GM12878 (cell line): Measurements from ENCODE around the gene BDKRB2. TPM values are rescaled to one million over a fixed set of nuclear protein-coding genes. Genes with fewer than 3 reads are reported as not detected.

Experiments
- ATAC-seq: fragments of 200-7000 bp; cut with Tn5 transposase; 3 replicates; pipeline ENCODE4 v1.9.1; 2020; ENCODE audit warnings: mild to moderate bottlenecking, moderate library complexity
- BruUV-seq: library from RNA; stranded (reverse); fragments of 400-500 nt; replicated peaks from 2 replicates; lab custom pipeline; 2021; lab: Mats Ljungman, UMichigan
- CTCF ChIA-PET: fragments of 300-600 bp; sonication (Branson Sonifier 250); formaldehyde crosslinking; extraction: SDS; loops from one replicate; lab custom pipeline; 2021; ENCODE audit warnings: inconsistent platforms; lab: Yijun Ruan, JAX
- POLR2A ChIA-PET: fragments of 350-600 bp; formaldehyde crosslinking; extraction: SDS; loops from one replicate; lab custom pipeline; 2021; ENCODE audit warnings: inconsistent platforms; lab: Charles Lee
- RAD21 ChIA-PET: fragments of 300-600 bp; sonication (Branson Sonifier 250); formaldehyde crosslinking; loops from one replicate; lab custom pipeline; 2023; ENCODE audit warnings: antibody characterized with exemption; ENCODE audit not compliant: unreplicated experiment; lab: Charles Lee
- SMC1A ChIA-PET: fragments of 300-600 bp; sonication (Branson Sonifier 250); formaldehyde crosslinking; loops from one replicate; lab custom pipeline; 2023; ENCODE audit not compliant: unreplicated experiment, uncharacterized antibody; lab: Charles Lee
- DNase-seq: peaks from one replicate; pipeline ENCODE4 v3.0.0-alpha.2; 2011; ENCODE audit warnings: low read depth, low spot score
- FAIRE-seq: peaks from 3 replicates; lab custom pipeline; 2011; peaks lifted over from hg19 to GRCh38; lab: Jason Lieb, UNC
- H2AFZ ChIP-seq: 2 replicates; pipeline ENCODE4 v1.6.0; 2011; ENCODE audit warnings: low read depth, low read length, control low read depth; ENCODE audit not compliant: control insufficient read depth
- H3K27ac ChIP-seq: 2 replicates; pipeline ENCODE4 v1.5.1; 2011; ENCODE audit warnings: control low read depth; ENCODE audit not compliant: control insufficient read depth, insufficient read depth
- H3K27me3 ChIP-seq, 2 experiments: replicated peaks in 1 of 2; 2 replicates each; pipeline versions ENCODE4 v1.6.0 to v1.6.1; 2011; ENCODE audit warnings: low read length in 1 of 2; ENCODE audit not compliant: control insufficient read depth in 2 of 2, insufficient read depth in 2 of 2
- H3K36me3 ChIP-seq, 2 experiments: 2 replicates each; pipeline ENCODE4 v1.5.1; 2011; ENCODE audit warnings: low read length in 1 of 2; ENCODE audit not compliant: control insufficient read depth in 2 of 2, insufficient read depth in 2 of 2
- H3K4me1 ChIP-seq: 2 replicates; pipeline ENCODE4 v1.6.1; 2011; ENCODE audit warnings: mild to moderate bottlenecking, low read length, moderate library complexity, mixed read lengths; ENCODE audit not compliant: control insufficient read depth, insufficient read depth
- H3K4me2 ChIP-seq: 2 replicates; pipeline ENCODE4 v1.6.0; 2011; ENCODE audit warnings: control low read depth; ENCODE audit not compliant: control insufficient read depth, insufficient read depth
- H3K4me3 ChIP-seq: fragments of 200-600 bp; sonication (generic); 2 replicates; pipeline ENCODE4 v1.5.1; 2016
- H3K79me2 ChIP-seq: 2 replicates; pipeline ENCODE4 v1.6.0; 2011; ENCODE audit warnings: low read length; ENCODE audit not compliant: control insufficient read depth, insufficient read depth
- H3K9ac ChIP-seq: 2 replicates; pipeline ENCODE4 v1.8.0; 2011; ENCODE audit warnings: low read length, control low read depth, mixed read lengths; ENCODE audit not compliant: control insufficient read depth, insufficient read depth
- H3K9me3 ChIP-seq: replicated peaks from 3 replicates; pipeline ENCODE4 v1.5.1; 2011; ENCODE audit warnings: mild to moderate bottlenecking, low read length; ENCODE audit not compliant: control insufficient read depth, insufficient read depth
- H4K20me1 ChIP-seq: 2 replicates; pipeline ENCODE4 v1.6.0; 2011; ENCODE audit not compliant: control insufficient read depth, insufficient read depth
- MEF2A ChIP-seq: IDR thresholded peaks from 2 replicates; pipeline ENCODE4 v1.6.1; 2011; ENCODE audit warnings: low read depth, mild to moderate bottlenecking, low read length, moderate library complexity; ENCODE audit not compliant: insufficient read depth
- NR2F1 ChIP-seq: fragments of 450-650 bp; conservative IDR thresholded peaks from 2 replicates; pipeline ENCODE4 v1.6.1; 2017; ENCODE audit warnings: mild to moderate bottlenecking
- WGBS: methylation state at CpG from one replicate; pipeline ENCODE4 v1.1.6; 2016; ENCODE audit warnings: low lambda C conversion rate; ENCODE audit not compliant: insufficient replicate concordance, insufficient coverage; ENCODE audit errors: missing lambda C conversion rate; 5-methylcytosine and 5-hydroxymethylcytosine counted together
- in situ Hi-C: fragments of 300-500 bp; cut with MboI; formaldehyde crosslinking; loops from 9 replicates; pipeline ENCODE4 v1.14.3; 2018; ENCODE audit warnings: mixed read lengths
- intact Hi-C: fragments of 100-400 bp; cut with micrococcal nuclease; formaldehyde crosslinking; loops from one replicate; pipeline ENCODE4 v1.14.2; 2022; ENCODE audit not compliant: unreplicated experiment
- polyA plus RNA-seq, 11 experiments: library from polyadenylated mRNA; depleted of rRNA in 4 of 11; unstranded in 6 of 11; stranded (reverse) in 5 of 11; fragments of >200 nt; fragmentation: Nextera tagmentation in 4 of 11; fragmentation: Illumina TruSeq in 1 of 11; extraction: Ambion mirVana in 4 of 11; extraction: Trizol in 1 of 11; gene quantifications; 1 replicate in 1 of 11; 2 replicates in 10 of 11; pipeline versions ENCODE4 v1.2.1 to v1.2.3, GENCODE V29; 2011 to 2016; ENCODE audit warnings: inconsistent platforms in 2 of 11, missing spikeins in 2 of 11, low read depth in 1 of 11
- total RNA-seq, 4 experiments: library from RNA; depleted of rRNA in 3 of 4; stranded (reverse); fragments of >200 nt in 3 of 4; fragmentation: Illumina TruSeq in 1 of 4; extraction: Trizol in 1 of 4; gene quantifications; 2 replicates each; pipeline versions ENCODE4 v1.2.1 to v1.2.3, GENCODE V29; 2013 to 2021
- TF ChIP-seq, protein P1 (sequence below): fragments of 450-650 bp; IDR thresholded peaks from 2 replicates; pipeline ENCODE4 v1.6.1; 2017; ENCODE audit warnings: mild to moderate bottlenecking, low read depth, inconsistent platforms; ENCODE audit not compliant: poor library complexity, severe bottlenecking

BDKRB2 gene
- total and polyA plus RNA-seq, 10 of the 15 experiments (the other 5 are each of a cell fraction or from before 2014, with no cell fraction given): 0.08 TPM; not detected in 9

- POLR2A ChIA-PET: no interaction called here
- H3K27me3 ChIP-seq: peaks cover 0 to 1% of the 10 kb centered on the region in 2 experiments; a peak in 2 of 4 replicates
- no peaks in the 10 kb centered on the region for H3K79me2 ChIP-seq
- no TSS peak for BruUV-seq
- no peak overlapping the region for H3K4me3 ChIP-seq
- no peaks in the 10 kb centered on the region for H3K36me3 ChIP-seq
- H2AFZ ChIP-seq: no peak overlapping the region
- H3K4me2 ChIP-seq: no peak overlapping the region
- no peak overlapping the region for H3K27ac ChIP-seq
- no peaks in the 10 kb centered on the region for H4K20me1 ChIP-seq
- DNase-seq (no peak), ATAC-seq (no peak), FAIRE-seq (no peak)
- TF ChIP-seq NR2F1: no peak
- TF ChIP-seq, protein P1, sequence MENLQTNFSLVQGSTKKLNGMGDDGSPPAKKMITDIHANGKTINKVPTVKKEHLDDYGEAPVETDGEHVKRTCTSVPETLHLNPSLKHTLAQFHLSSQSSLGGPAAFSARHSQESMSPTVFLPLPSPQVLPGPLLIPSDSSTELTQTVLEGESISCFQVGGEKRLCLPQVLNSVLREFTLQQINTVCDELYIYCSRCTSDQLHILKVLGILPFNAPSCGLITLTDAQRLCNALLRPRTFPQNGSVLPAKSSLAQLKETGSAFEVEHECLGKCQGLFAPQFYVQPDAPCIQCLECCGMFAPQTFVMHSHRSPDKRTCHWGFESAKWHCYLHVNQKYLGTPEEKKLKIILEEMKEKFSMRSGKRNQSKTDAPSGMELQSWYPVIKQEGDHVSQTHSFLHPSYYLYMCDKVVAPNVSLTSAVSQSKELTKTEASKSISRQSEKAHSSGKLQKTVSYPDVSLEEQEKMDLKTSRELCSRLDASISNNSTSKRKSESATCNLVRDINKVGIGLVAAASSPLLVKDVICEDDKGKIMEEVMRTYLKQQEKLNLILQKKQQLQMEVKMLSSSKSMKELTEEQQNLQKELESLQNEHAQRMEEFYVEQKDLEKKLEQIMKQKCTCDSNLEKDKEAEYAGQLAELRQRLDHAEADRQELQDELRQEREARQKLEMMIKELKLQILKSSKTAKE: no peak
- TF ChIP-seq MEF2A: no peak
- no peaks in the 10 kb centered on the region for H3K9me3 ChIP-seq
- H3K4me1 ChIP-seq: no peaks in the 10 kb centered on the region
- CTCF ChIA-PET: interaction anchor here (0.6 kb wide), 1 partner anchor 164 kb away, joined by 3 read pairs; no protein-coding TSS in a partner anchor
- WGBS: 53% methylated on average over 10 of the region's 10 CpGs
- RAD21 ChIA-PET: no interaction called here
- SMC1A ChIA-PET: no interaction called here
- intact Hi-C loops: no loop called here
- in situ Hi-C loops: no loop called here
- H3K9ac ChIP-seq: no peak overlapping the region
Measured at GRCh38 chr14:96269359-96269710, 64.7 kb downstream of the BDKRB2 start.
